ACC112 (cell line): Measurements from ENCODE around the gene SOX4.
A peak's percentile ranks its signal among the peaks of the same experiment; 100 is the strongest.

Experiments
- H2AFZ ChIP-seq: fragments of 200-600 bp; sonication (generic); one replicate; pipeline ENCODE4 v1.6.0; 2017; ENCODE audit warnings: antibody characterized with exemption, low read length; ENCODE audit not compliant: unreplicated experiment
- H3K27ac ChIP-seq: fragments of 200-600 bp; sonication (generic); 2 replicates; pipeline ENCODE4 v1.5.1; 2014; ENCODE audit warnings: low read depth, mild to moderate bottlenecking, antibody characterized with exemption, low read length, moderate library complexity
- H3K27me3 ChIP-seq: fragments of 200-600 bp; sonication (generic); 2 replicates; pipeline ENCODE4 v1.6.1; 2014; ENCODE audit warnings: mild to moderate bottlenecking, antibody characterized with exemption, low read length, moderate library complexity, mixed read lengths; ENCODE audit not compliant: insufficient read depth
- H3K36me3 ChIP-seq: fragments of 200-600 bp; sonication (generic); 2 replicates; pipeline ENCODE4 v1.6.1; 2016; ENCODE audit warnings: mild to moderate bottlenecking, antibody characterized with exemption, low read length, moderate library complexity, mixed read lengths; ENCODE audit not compliant: insufficient read depth
- H3K4me1 ChIP-seq: fragments of 200-600 bp; sonication (generic); one replicate; pipeline ENCODE4 v1.6.1; 2016; ENCODE audit warnings: low read length, mixed read lengths; ENCODE audit not compliant: insufficient read depth, unreplicated experiment, control insufficient read depth
- H3K4me3 ChIP-seq: fragments of 200-600 bp; sonication (generic); 2 replicates; pipeline ENCODE4 v1.5.1; 2014; ENCODE audit warnings: mild to moderate bottlenecking, low read depth, low read length
- H3K79me2 ChIP-seq: fragments of 200-600 bp; sonication (generic); one replicate; pipeline ENCODE4 v1.6.0; 2016; ENCODE audit warnings: low read length; ENCODE audit not compliant: control insufficient read depth, unreplicated experiment, insufficient read depth

Gene SOX4

GRCh38 chr6:21616005-21616404, 22.5 kb downstream of the SOX4 start:
- Histone ChIP-seq H3K36me3 (no peaks in the 10 kb centered on the region), H3K27me3 (no peaks in the 10 kb centered on the region), H3K27ac (no peak overlapping the region), H3K4me3 (no peak overlapping the region), H2AFZ (no peak overlapping the region), H3K79me2 (no peaks in the 10 kb centered on the region), H3K4me1 (peaks cover 10% of the 10 kb centered on the region)

DNA sequence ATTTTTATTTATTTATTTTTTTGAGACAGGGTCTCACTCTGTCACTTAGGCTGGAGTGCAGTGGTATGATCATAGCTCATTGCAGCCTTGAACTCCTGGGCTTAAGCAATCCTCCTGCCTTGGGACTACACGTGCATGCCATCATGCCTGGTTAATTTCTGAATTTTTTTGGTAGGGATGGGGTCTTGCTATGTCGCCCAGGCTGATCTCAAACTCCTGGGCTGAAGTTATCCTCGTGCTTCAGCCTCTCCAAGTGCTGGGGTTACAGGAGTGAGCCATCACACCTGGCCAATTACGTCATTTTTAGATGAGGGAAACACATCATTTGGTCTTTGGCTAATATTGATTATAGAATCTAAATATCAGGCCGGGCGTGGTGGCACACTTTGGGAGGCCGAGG, 32.1 kb downstream of the SOX4 start:
- Histone ChIP-seq H3K36me3 (no peaks in the 10 kb centered on the region), H3K79me2 (no peaks in the 10 kb centered on the region), H3K4me3 (no peak overlapping the region), H3K27me3 (no peaks in the 10 kb centered on the region), H2AFZ (no peak overlapping the region), H3K27ac (no peak overlapping the region), H3K4me1 (no peaks in the 10 kb centered on the region)

- Histone ChIP-seq H2AFZ (no peak overlapping the region), H3K27ac (no peak overlapping the region), H3K4me1 (no peaks in the 10 kb centered on the region), H3K79me2 (no peaks in the 10 kb centered on the region), H3K27me3 (no peaks in the 10 kb centered on the region), H3K36me3 (no peaks in the 10 kb centered on the region), H3K4me3 (no peak overlapping the region)
Measured at GRCh38 chr6:21626756-21627155, 33.2 kb downstream of the SOX4 start.

DNA sequence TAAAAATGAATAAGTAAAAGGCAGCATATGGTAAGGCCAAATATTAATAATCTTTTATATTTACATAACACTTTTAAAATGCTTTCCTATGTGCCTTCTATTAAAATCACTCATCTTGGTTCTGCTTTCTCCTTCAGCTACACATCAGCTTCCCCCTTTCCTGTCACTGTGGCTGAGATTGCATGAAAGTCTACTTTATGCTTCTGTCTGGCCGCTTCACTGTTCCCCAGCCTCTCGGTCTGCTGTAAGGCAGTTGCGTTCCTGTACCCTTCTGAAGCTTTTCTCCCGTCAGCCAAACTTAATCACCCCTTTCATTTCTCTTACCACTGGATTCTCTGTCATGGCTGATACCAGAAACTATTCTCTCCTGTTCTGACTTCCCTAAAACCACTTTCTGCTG, 34.6 kb downstream of the SOX4 start:
- no peaks in the 10 kb centered on the region for H3K4me1 ChIP-seq
- H2AFZ ChIP-seq = no peak overlapping the region
- no peaks in the 10 kb centered on the region for H3K79me2 ChIP-seq
- H3K27ac ChIP-seq = no peak overlapping the region
- no peaks in the 10 kb centered on the region for H3K27me3 ChIP-seq
- H3K36me3 ChIP-seq = no peaks in the 10 kb centered on the region
- H3K4me3 ChIP-seq = no peak overlapping the region

DNA sequence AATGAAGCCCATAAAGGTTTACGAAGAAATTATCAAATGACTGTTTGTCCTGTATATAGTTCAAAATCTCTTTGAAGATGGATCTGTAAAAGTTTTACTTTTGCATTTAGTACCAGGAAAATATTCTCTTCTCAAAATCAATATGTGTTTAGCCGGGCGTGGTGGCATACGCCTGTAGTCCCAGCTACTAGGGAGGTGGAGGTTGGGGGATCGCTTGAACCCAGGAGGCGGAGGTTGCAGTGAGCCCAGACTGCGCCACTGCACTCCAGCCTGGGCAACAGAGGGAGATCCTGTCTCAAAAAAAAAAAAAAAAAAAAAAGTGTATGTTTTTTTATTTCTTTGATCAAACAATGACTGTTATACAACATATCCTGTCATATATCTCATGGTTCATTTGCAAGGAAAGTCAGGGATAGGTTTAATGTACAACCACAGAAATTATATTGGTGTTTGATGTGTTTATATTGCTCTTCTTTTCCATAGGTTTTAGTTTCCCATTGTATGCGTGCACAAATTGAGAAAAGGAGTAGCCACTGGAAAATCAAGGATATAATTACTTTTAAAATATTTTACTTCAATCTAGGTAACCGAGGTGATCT, 40.1 kb downstream of the SOX4 start:
- peak overlapping the region; percentile 72 for H3K27ac ChIP-seq
- no peaks in the 10 kb centered on the region for H3K27me3 ChIP-seq
- H3K4me3 ChIP-seq = no peak overlapping the region
- H3K79me2 ChIP-seq = no peaks in the 10 kb centered on the region
- H3K4me1 ChIP-seq = peaks cover 5% of the 10 kb centered on the region
- H3K36me3 ChIP-seq = no peaks in the 10 kb centered on the region
- H2AFZ ChIP-seq = no peak overlapping the region

- no peaks in the 10 kb centered on the region for H3K27me3 ChIP-seq
- no peaks in the 10 kb centered on the region for H3K36me3 ChIP-seq
- peak overlapping the region; percentile 72 for H3K27ac ChIP-seq
- H3K4me3 ChIP-seq = no peak overlapping the region
- H3K79me2 ChIP-seq = no peaks in the 10 kb centered on the region
- no peak overlapping the region for H2AFZ ChIP-seq
- H3K4me1 ChIP-seq = peaks cover 5% of the 10 kb centered on the region
Measured at GRCh38 chr6:21634582-21634981, 41.0 kb downstream of the SOX4 start.

GRCh38 chr6:21636876-21637275, 43.3 kb downstream of the SOX4 start:
- Histone ChIP-seq H2AFZ (no peak overlapping the region), H3K4me1 (peaks cover 5% of the 10 kb centered on the region)

GRCh38 chr6:21639316-21639715, 45.8 kb downstream of the SOX4 start:
- Histone ChIP-seq H2AFZ (no peak overlapping the region), H3K4me3 (no peak overlapping the region), H3K79me2 (no peaks in the 10 kb centered on the region), H3K4me1 (peaks cover under 1% of the 10 kb centered on the region), H3K27ac (no peak overlapping the region), H3K36me3 (no peaks in the 10 kb centered on the region), H3K27me3 (no peaks in the 10 kb centered on the region)

More at GRCh38 chr6:21636876-21637275, 43.3 kb downstream of the SOX4 start:
- H3K27ac ChIP-seq = no peak overlapping the region
- H3K4me3 ChIP-seq = no peak overlapping the region
- no peaks in the 10 kb centered on the region for H3K79me2 ChIP-seq
- no peaks in the 10 kb centered on the region for H3K27me3 ChIP-seq
- no peaks in the 10 kb centered on the region for H3K36me3 ChIP-seq
